Esophagus muscularis mucosa (tissue), 4 donors: Measurements from ENCODE around the gene PIK3C2G.

Experiments used
- CTCF ChIP-seq, 3 experiments: fragments of 200-600 bp in 2 of 3; fragments of 450-650 bp in 1 of 3; sonication (generic) in 2 of 3; IDR thresholded peaks; one replicate each; pipeline ENCODE4 v1.5.1; 2017 to 2019; ENCODE audit warnings: antibody characterized with exemption in 3 of 3, mild to moderate bottlenecking in 2 of 3, moderate library complexity in 1 of 3
- EP300 ChIP-seq: sonication (generic); formaldehyde crosslinking; IDR thresholded peaks from one replicate; pipeline ENCODE4 v1.6.1; 2017; ENCODE audit warnings: antibody characterized with exemption
- POLR2A ChIP-seq: fragments of 450-650 bp; IDR thresholded peaks from one replicate; pipeline ENCODE4 v1.6.1; 2017; ENCODE audit warnings: antibody characterized with exemption, moderate library complexity, mild to moderate bottlenecking, low read depth
- POLR2AphosphoS5 ChIP-seq, 2 donors: sonication (generic); formaldehyde crosslinking; IDR thresholded peaks; one replicate each; pipeline ENCODE4 v1.6.1; 2017; ENCODE audit warnings: antibody characterized with exemption in 2 of 2

- TF ChIP-seq CTCF (IDR thresholded peaks at IDR 0.05) (no peak), POLR2A (no peak), EP300 (no peak), POLR2AphosphoS5 (IDR thresholded peaks at IDR 0.05) (no peak)
These were observed 59.7 kb downstream of the PIK3C2G start for GRCh38 chr12:18320976-18321375.
